ENCODE results near the gene FOXO6.

Gene FOXO6

DNA sequence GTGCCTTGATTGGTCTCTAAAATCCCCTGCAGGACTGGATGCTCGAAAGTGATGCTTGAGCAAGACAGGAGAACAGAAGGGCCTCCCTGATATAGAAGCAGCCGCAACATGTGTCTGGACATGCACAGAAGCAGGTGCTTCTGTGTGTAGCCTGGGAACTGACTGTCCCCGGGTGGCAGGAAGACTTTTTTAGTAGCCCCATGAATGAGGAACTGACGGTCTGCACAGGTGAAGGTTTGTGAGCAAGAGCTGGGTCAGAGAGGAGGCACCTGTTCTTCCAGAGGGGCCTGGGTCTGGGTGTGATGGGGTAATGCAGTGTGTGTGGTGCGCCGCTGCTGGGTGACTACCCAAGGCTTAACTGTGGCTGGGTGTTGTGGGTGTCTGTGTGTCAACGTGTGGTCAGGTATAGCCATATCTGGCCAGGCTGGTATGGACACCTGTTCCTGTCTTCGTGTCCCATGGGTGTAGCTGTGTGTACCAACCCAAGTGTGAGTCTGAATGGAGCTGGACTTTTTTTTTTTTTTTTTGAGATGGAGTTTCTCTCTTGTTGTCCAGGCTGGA lies 39.1 kb upstream of the FOXO6 start:
- in situ Hi-C loops (cut with MboI; ENCODE audit: low sequenced_read_pairs, unreplicated experiment): loop anchor here (10.0 kb wide), 1 partner anchor 93 kb away; no protein-coding TSS in a partner anchor
- DNase-seq (ENCODE audit: low spot score): no peak
- TF ChIP-seq, protein P1, sequence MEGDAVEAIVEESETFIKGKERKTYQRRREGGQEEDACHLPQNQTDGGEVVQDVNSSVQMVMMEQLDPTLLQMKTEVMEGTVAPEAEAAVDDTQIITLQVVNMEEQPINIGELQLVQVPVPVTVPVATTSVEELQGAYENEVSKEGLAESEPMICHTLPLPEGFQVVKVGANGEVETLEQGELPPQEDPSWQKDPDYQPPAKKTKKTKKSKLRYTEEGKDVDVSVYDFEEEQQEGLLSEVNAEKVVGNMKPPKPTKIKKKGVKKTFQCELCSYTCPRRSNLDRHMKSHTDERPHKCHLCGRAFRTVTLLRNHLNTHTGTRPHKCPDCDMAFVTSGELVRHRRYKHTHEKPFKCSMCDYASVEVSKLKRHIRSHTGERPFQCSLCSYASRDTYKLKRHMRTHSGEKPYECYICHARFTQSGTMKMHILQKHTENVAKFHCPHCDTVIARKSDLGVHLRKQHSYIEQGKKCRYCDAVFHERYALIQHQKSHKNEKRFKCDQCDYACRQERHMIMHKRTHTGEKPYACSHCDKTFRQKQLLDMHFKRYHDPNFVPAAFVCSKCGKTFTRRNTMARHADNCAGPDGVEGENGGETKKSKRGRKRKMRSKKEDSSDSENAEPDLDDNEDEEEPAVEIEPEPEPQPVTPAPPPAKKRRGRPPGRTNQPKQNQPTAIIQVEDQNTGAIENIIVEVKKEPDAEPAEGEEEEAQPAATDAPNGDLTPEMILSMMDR (IDR thresholded peaks at IDR 0.05; ENCODE audit: borderline replicate concordance, control extremely low read depth, extremely low read depth, insufficient read depth, missing control alignments): no peak

DNA sequence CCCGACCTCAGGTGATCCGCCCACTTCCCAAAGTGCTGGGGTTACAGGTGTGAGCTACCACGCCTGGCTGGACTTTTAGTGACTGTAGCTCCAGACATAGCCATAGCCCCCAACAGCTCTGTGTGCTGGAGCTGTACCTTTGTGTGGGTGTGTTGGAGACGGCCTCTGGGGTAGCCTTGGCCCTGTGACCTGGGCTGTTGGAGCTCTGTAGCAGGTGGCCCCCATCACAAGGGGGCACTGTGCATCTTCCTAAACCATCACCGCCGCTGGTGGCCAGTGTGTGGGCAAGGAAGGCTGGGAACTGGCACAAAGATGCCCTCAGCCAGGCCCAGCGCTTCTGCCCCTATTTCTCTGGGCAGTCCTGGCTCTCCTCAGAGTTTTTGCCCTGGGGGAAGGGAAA lies 38.4 kb upstream of the FOXO6 start:
- peak; percentile 83 for DNase-seq (ENCODE audit: low spot score)
- in situ Hi-C loops (cut with MboI; ENCODE audit: low sequenced_read_pairs, unreplicated experiment): loop anchor here (10.0 kb wide), 1 partner anchor 92 kb away; no protein-coding TSS in a partner anchor
- TF ChIP-seq, protein P1 (IDR thresholded peaks at IDR 0.05; ENCODE audit: borderline replicate concordance, control extremely low read depth, extremely low read depth, insufficient read depth, missing control alignments): peak; percentile 73

DNA sequence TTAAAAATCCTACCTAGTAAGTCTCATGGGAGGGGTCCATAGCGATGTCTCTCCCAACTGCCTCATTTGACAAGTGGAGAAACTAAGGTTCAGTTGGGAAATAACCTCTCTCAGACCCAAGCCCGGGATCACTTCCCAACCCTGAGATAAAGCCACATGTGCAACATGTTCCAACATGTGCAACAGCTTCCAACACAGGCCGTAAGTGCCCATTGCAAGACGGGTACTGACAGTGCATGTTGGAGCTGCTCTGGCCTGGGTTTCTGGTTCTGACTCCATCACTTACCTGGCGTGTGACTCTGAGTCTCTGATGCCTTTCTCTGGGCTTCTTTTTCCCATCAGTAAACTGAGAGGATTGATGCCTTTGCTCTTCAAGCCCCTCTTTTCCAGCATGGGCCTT lies 38.0 kb upstream of the FOXO6 start:
- no peak for DNase-seq (ENCODE audit: low spot score)
- in situ Hi-C loops (cut with MboI; ENCODE audit: low sequenced_read_pairs, unreplicated experiment): loop anchor here (10.0 kb wide), 1 partner anchor 92 kb away; no protein-coding TSS in a partner anchor
- TF ChIP-seq, protein P1 (IDR thresholded peaks at IDR 0.05; ENCODE audit: borderline replicate concordance, control extremely low read depth, extremely low read depth, insufficient read depth, missing control alignments): no peak

DNA sequence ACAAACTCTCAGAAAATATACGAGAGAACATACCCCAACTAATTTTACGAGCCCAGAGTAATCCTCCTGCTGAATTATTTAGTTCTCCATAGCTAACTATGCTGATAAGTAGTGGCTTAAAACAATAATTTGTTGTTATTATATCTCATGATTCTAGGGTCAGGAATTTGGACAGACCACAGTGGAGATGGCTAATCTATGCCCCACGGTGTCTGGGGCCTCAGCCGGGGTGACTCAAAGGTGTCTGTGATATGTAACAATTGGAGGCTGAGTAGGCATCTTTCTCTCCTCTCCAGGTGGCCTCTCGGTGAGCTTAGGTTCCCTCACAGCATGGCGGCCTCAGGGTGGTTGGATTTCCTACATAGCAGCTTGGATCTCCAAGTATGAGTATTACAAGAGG lies 35.4 kb upstream of the FOXO6 start:
- no peak for DNase-seq (ENCODE audit: low spot score)
- TF ChIP-seq, protein P1 (IDR thresholded peaks at IDR 0.05; ENCODE audit: borderline replicate concordance, control extremely low read depth, extremely low read depth, insufficient read depth, missing control alignments): no peak
- in situ Hi-C loops (cut with MboI; ENCODE audit: low sequenced_read_pairs, unreplicated experiment): loop anchor here (10.0 kb wide), 1 partner anchor 89 kb away; no protein-coding TSS in a partner anchor

DNA sequence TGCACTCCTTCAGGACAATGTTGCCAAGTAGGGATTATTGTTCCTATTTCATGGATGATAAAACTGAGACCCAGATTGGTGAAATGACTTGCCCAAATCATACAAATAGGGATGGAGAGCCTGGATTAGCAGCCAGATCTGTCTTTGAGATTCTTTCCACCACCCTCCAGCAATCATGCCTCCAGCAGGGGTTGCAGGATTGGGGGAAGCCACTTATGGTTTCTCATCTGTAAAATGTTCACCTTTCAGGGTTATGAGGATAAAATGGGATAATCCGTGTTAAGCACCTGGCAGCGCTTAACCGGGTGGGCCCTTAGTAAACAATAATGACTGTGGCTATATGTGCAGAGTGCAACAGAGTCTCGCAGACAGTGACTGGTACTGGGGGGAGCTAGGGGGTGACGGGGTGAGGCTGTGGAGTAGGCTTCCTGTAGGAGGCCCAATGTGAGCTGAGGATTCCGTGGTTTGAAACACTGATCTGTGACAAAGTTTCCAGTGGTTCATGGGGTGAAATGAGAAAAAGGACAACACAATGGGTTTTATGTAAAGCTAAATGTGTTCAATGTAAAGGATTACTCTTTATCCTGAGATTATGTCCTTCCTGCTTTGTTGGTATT lies 33.7 kb upstream of the FOXO6 start:
- no peak for DNase-seq (ENCODE audit: low spot score)
- TF ChIP-seq, protein P1 (IDR thresholded peaks at IDR 0.05; ENCODE audit: borderline replicate concordance, control extremely low read depth, extremely low read depth, insufficient read depth, missing control alignments): no peak
- in situ Hi-C loops (cut with MboI; ENCODE audit: low sequenced_read_pairs, unreplicated experiment): loop anchor here (10.0 kb wide), 1 partner anchor 87 kb away; no protein-coding TSS in a partner anchor

DNA sequence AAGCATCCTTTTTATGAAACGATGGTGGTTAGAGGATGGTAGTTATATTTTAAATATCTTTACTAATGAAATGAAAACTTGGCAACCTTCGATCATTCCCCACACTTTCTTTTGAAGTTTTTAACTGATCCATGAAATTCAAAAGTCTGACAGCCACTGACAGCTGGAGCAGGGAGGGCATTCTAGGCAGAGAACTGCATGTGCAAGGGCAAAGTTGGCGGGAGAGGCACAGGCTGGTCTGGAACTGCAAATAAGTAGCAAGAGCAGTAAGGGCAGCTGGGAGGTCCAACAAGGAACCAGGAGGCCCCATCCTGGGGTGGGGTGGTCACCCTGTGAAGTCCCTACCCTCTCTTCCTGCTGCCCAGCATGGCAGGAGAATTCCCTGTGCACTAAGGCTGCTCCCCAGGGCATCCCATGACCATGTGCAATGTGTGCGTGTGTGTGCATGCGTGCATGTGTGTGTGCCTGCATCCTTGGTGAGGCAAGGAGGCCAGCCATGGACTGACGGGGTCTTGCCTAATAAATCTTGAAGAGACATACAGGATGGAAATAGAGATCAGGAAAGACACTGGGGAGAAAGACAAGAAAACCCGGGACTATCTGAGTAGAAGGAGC lies 33.1 kb upstream of the FOXO6 start:
- no peak for DNase-seq (ENCODE audit: low spot score)
- in situ Hi-C loops (cut with MboI; ENCODE audit: low sequenced_read_pairs, unreplicated experiment): loop anchor here (10.0 kb wide), 1 partner anchor 87 kb away; no protein-coding TSS in a partner anchor
- TF ChIP-seq, protein P1 (IDR thresholded peaks at IDR 0.05; ENCODE audit: borderline replicate concordance, control extremely low read depth, extremely low read depth, insufficient read depth, missing control alignments): no peak
